Measurements from ENCODE around the gene LDLRAD1.

The LDLRAD1 gene

DNA sequence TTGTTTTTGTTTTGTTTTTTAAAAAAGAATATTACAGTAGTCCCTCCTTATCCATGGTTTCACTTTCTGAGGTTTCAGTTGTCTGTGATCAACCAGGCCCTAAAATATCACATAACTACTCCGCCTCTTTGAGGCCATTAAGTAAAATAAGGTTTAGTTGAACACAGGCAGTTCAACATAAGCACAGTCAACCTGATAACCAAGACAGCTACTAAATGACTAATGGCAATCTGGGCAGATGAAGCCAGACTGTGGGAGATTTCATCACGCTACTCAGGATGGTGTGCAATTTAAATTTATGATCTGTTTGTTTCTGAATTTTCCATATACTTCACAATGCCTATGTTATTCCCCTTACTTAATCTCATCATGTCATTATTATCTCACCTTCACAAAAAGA, 30.1 kb downstream of the LDLRAD1 start:
- FAIRE-seq, result no peak
- no peak for DNase-seq (ENCODE audit: insufficient read length, low spot score)
- TF ChIP-seq, protein P1, sequence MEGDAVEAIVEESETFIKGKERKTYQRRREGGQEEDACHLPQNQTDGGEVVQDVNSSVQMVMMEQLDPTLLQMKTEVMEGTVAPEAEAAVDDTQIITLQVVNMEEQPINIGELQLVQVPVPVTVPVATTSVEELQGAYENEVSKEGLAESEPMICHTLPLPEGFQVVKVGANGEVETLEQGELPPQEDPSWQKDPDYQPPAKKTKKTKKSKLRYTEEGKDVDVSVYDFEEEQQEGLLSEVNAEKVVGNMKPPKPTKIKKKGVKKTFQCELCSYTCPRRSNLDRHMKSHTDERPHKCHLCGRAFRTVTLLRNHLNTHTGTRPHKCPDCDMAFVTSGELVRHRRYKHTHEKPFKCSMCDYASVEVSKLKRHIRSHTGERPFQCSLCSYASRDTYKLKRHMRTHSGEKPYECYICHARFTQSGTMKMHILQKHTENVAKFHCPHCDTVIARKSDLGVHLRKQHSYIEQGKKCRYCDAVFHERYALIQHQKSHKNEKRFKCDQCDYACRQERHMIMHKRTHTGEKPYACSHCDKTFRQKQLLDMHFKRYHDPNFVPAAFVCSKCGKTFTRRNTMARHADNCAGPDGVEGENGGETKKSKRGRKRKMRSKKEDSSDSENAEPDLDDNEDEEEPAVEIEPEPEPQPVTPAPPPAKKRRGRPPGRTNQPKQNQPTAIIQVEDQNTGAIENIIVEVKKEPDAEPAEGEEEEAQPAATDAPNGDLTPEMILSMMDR (IDR thresholded peaks at IDR 0.05; ENCODE audit: insufficient read depth, missing control alignments), result no peak

DNA sequence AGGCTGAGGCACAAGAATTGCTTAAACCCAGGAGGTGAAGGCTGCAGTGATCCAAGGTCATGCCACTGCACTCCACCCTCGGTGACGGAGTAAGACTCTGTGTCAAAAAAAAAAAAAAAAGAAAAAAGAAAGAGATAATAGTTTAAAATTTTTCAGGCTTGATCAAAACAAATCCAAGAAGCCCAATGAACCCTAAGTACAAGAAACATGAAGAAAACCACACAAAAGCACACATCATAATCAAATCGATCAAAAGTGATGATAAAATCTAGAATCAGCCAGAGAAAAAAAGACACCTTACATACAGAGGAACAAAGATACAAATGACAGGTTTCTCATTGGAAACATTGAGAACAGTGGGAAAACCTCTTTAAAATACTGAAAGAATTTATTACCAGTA, 31.5 kb downstream of the LDLRAD1 start:
- TF ChIP-seq, protein P1 (IDR thresholded peaks at IDR 0.05; ENCODE audit: insufficient read depth, missing control alignments), result no peak
- no peak for FAIRE-seq

DNA sequence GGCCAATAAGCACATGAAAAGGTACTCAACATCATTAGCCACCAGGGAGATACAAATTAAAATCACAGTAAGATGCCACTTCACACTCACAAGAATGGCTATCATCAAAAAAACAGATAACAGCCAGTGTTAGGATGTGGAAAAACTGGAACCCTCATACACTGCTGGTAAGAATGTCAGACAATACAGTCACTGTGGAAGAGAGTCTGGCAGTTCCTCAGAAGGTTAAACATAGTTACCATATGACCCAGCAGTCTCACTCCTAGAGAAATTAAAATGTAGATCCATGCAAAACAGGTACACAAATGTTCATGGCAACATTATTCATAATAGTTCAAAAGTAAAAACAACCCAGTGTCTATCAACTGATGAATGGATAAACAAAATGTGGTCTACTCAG, 33.3 kb downstream of the LDLRAD1 start:
- FAIRE-seq, result no peak

More for the DNA sequence above, 31.5 kb downstream of the LDLRAD1 start:
- DNase-seq (ENCODE audit: insufficient read length, low spot score), result no peak

DNA sequence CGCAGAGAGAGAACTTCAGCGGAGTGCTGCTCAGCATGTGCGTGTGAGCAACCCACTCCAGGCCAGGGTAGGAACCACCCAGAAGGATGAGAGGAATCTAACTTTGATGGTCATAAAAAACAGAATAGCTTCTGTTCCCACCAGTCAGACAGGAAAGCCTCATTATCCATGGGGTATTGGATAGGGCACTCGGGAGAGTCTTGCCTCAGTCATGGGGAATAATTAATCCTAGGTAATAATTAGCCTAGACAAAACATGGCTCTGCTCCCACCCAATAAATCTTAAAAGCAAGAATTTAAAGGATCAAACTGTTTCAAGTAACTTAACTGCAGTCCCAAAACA, 35.3 kb downstream of the LDLRAD1 start:
- TF ChIP-seq, protein P1 (IDR thresholded peaks at IDR 0.05; ENCODE audit: insufficient read depth, missing control alignments), result no peak
- no peak for FAIRE-seq
- no peak for DNase-seq (ENCODE audit: insufficient read length, low spot score)

More for the DNA sequence above, 33.3 kb downstream of the LDLRAD1 start:
- no peak for DNase-seq (ENCODE audit: insufficient read length, low spot score)
- TF ChIP-seq, protein P1 (IDR thresholded peaks at IDR 0.05; ENCODE audit: insufficient read depth, missing control alignments), result no peak

DNA sequence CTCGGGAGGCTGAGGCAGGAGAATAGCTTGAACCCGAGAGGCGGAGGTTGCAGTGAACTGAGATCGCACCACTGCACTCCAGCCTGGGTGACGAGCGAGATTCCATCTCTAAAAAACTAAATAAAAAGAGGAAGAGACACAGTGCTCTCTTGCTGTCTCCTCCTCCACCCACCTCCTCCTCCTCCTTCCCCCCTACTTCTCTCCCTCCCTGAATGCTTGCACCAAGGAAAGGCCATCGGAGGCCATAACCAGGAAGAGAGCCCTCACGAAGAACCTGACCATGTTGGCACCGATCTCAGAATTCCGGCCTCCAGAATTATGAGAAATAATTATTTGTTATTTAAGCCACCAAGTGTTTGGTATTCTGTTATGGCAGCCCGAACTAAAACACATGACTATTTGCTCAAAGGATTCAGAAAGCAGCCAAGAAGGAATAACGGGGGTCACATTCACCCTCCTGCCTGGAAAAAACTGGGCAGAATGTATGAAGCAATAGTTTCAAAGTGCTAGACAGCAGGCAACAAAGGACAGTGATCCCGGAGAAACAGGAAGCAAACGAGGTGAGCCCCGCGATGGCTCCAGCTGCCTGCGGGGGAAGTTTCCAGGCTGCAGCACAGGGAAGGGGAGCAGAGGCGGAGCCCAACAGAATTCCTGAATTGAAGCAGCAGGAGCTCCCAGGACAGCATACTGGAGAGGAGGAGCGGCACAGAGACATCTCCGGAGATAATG, 35.8 kb downstream of the LDLRAD1 start:
- FAIRE-seq (no peak), DNase-seq (ENCODE audit: insufficient read length, low spot score) (no peak)
- TF ChIP-seq, protein P1 (IDR thresholded peaks at IDR 0.05; ENCODE audit: insufficient read depth, missing control alignments), result no peak

DNA sequence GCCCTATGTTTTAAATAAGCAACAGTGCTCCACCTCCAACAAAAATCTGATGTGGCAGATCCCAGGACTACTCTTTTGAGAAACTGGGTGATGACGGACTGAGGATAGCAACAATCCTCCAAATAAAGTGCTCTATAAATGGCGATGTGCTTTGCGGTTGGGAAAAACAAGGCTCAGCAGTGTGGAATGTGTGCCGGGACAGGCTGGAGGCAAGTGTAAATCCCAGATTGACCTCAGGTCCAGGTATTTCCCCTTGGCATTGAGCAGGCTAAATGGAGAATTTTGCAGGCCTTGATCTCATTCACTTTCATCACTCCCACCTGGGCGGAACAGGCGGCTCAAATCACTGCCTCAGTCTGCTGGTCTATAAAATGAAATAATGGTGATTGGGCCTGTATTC, 36.8 kb downstream of the LDLRAD1 start:
- FAIRE-seq (no peak), DNase-seq (ENCODE audit: insufficient read length, low spot score) (no peak)
- TF ChIP-seq, protein P1 (IDR thresholded peaks at IDR 0.05; ENCODE audit: insufficient read depth, missing control alignments), result no peak

DNA sequence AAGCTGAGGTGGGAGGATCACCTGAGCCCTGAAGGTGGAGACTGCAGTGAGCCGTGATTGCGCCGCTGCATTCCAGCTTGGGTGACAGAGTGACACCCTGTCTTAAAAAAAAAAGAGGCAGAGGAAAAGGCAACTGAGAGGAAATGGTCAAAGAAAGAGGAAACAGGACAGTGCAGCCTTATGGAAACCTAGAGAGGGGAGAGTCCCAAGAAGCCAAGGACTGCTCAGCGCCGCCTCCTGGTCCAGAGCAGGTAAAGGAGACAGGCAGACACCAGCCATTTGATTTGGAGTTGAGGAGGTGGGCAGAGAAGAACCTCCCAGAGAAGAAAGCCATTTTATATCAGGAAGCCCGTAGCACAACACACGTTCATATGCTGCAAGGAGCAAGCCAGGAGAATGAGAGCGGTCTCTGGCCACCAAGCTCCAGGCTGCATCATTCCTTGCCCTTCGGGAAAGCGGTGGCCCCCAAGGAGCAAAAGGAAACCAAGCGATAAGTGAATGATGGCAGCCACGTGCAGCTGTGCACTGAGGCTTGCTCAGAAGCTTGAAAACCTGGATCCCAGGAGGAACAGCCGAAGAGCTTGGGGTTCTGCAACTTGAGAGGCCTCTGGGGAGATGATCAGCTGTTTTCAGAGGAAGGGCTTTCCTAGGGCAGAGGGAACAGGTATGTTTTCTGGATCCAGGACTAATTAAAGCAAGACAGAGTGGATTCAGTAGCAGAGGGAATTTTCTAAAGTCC, 38.1 kb downstream of the LDLRAD1 start:
- no peak for DNase-seq (ENCODE audit: insufficient read length, low spot score)
- TF ChIP-seq, protein P1 (IDR thresholded peaks at IDR 0.05; ENCODE audit: insufficient read depth, missing control alignments), result no peak
- FAIRE-seq, result no peak
